Inflammatory macrophage treated with lipopolysaccharide for 4 hours (primary cell): ENCODE results near the gene ZMYND15.

Experiments
- DNase-seq: peaks from one replicate; pipeline ENCODE4 v3.0.0-alpha.2; 2020

ZMYND15 gene

DNA sequence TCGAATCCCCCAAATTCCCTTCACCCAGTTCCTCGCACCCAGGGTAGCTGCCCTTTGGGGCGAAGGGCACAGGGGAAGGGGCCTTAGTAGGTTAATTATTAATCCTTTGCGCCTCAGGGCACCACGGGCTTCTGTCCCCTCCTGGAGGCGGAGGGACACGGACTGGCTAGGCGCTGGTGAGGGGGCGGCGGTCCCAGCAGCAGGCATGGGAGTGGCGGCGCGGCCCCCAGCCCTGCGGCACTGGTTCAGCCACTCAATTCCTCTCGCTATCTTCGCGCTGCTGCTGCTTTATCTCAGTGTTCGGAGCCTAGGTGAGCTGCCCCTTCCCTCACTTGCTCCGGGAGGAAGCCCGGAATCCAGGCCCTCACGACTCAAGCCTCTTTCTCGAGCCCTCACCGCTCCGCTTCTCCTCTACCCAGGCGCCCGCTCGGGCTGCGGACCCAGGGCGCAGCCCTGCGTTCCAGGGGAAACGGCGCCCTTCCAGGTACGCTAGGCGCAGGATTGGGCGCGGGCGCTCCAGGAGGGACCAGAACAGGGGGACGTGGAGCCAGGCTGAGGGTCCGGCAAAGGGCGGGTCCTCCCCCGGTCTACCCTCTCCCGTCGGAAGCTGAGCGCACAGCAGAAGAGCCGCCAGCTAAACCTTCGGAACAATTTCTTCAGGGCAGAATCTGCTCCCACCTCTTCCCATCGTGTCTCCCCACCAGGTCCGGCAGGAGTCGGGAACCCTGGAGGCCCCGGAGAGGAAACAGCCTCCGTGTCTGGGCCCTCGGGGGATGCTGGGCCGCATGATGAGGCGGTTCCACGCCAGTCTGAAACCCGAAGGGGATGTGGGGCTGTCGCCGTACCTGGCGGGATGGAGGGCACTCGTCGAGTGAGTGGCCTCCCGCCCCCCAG, 49.4 kb downstream of the ZMYND15 start, which contains the start of gene GLTPD2:
Gene GLTPD2 (plus strand): TSS at position 158 of the 894 bp plus-strand sequence. CDS start 48 bp downstream, at position 206.
- no peak for DNase-seq

DNA sequence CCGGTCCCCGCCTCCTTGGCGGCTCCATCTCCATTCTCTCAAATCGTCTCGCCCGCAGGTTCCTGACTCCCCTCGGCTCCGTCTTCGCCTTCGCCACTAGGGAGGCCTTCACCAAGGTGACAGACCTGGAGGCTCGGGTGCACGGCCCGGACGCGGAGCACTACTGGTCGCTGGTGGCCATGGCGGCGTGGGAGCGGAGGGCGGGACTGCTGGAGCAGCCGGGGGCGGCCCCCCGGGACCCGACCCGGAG, 50.0 kb downstream of the ZMYND15 start:
- no peak for DNase-seq

DNA sequence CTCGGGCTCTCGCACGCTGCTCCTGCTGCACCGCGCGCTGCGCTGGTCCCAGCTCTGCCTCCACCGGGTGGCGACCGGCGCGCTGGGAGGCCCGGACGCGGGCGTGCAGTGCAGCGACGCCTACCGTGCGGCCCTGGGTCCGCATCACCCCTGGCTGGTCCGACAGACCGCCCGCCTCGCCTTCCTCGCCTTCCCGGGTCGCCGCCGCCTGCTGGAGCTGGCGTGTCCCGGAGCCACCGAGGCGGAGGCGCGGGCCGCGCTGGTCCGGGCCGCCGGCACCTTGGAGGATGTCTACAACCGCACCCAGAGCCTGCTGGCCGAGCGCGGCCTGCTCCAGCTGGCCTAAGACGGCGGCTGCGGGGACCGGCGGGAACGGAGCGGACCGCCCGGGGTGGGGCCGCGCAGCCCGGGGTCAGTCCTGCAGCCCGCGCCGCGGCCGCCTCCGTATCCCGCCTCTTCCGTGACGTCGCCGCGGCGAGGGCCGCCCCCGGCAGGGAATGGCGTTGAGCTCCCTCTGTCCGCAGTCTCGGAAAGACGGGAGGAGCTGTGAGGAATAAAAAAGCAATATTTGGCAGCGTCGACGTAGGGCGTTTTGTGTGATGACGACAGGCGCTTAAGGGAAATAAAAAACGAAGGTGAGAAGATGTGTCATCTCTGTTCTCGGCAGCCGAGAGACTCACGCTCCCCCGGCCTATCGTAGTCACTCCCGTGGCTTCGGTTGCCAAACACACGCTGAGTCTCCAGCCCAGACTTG, 50.5 kb downstream of the ZMYND15 start:
- DNase-seq: peak; percentile 88

DNA sequence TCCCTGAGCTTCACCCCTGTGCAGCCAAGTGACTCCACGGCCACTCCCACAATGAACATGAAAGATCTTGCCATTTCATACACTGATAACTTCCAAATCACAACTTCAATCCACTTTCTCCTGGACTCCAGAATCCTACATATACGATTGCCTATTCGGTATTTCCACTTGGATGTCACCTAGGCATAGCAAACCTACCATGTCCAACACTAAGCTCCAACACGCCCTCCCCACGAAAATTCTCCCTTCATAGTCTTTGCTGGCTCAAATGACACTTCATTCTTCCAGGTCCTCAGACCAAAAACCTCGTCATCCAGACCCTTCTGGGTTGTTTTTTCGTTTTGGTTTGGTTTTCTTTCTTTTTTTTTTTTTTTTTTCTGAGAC, 51.1 kb downstream of the ZMYND15 start:
- no peak for DNase-seq

DNA sequence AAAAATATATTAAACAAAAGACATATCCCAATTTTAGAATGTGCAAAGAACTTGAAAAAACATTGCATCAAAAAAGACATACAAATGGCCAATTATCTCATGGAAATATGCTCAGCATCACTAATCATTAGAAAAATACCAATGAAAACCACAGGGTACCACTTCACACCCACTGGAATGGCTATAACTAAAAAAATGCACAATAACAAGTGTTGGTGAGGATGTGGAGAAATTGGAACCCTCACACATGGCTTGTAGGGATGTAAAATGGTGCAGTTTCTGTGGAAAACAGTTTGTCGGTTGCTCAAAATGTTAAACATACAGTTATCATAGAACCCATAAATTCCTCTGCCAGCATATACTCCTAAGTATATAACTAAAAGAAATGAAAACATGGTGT, 55.5 kb downstream of the ZMYND15 start:
- DNase-seq: no peak
